Neural crest cell (in vitro differentiated cells): ENCODE results near the gene ENTREP1. TPM values are rescaled to one million over a fixed set of nuclear protein-coding genes. Genes with fewer than 3 reads are reported as not detected.
A peak's percentile ranks its signal among the peaks of the same experiment; 100 is the strongest.

ENCODE experiments used
- DNase-seq: peaks from one replicate; pipeline ENCODE4 v3.0.0; 2021; ENCODE audit warnings: low read depth, mixed read lengths, low spot score
- H3K27ac Mint-ChIP-seq: one replicate; pipeline ENCODE4 v1.8.0; 2021; ENCODE audit warnings: mild to moderate bottlenecking, mixed read lengths; ENCODE audit not compliant: unreplicated experiment
- H3K27me3 Mint-ChIP-seq: 2 replicates; pipeline ENCODE4 v1.8.0; 2021; ENCODE audit warnings: low read depth, mild to moderate bottlenecking, mixed read lengths
- H3K36me3 Mint-ChIP-seq: 2 replicates; pipeline ENCODE4 v1.8.0; 2021; ENCODE audit warnings: low read depth, mild to moderate bottlenecking, mixed read lengths
- H3K4me1 Mint-ChIP-seq: 2 replicates; pipeline ENCODE4 v1.8.0; 2021; ENCODE audit warnings: mixed read lengths
- H3K4me3 Mint-ChIP-seq: one replicate; pipeline ENCODE4 v1.8.0; 2021; ENCODE audit warnings: mild to moderate bottlenecking, mixed read lengths
- H3K9me3 Mint-ChIP-seq: 2 replicates; pipeline ENCODE4 v1.8.0; 2021; ENCODE audit warnings: mixed read lengths
- CTCF ChIP-seq: fragments of 200-600 bp; sonication (generic); conservative IDR thresholded peaks from 2 replicates; pipeline ENCODE4 v1.5.0; 2021; ENCODE audit warnings: antibody characterized with exemption, mild to moderate bottlenecking
- total RNA-seq: library from RNA; stranded (reverse); gene quantifications from 2 replicates; pipeline ENCODE4 v1.2.1, GENCODE V29; 2021

The ENTREP1 gene
- total RNA-seq, 1 donor from 2014 or later = 0.44 TPM

GRCh38 chr9:69386651-69387050, 61.6 kb downstream of the ENTREP1 start:
- H3K4me1 Mint-ChIP-seq = peaks cover 14% of the 10 kb centered on the region
- no peak for TF ChIP-seq CTCF
- no peak for DNase-seq
- H3K4me3 Mint-ChIP-seq = no peak overlapping the region
- no peaks in the 10 kb centered on the region for H3K36me3 Mint-ChIP-seq
- H3K27me3 Mint-ChIP-seq = no peaks in the 10 kb centered on the region
- no peak overlapping the region for H3K27ac Mint-ChIP-seq
- H3K9me3 Mint-ChIP-seq = no peaks in the 10 kb centered on the region

GRCh38 chr9:69388596-69388995, 63.6 kb downstream of the ENTREP1 start:
- H3K36me3 Mint-ChIP-seq = peaks cover 3% of the 10 kb centered on the region

GRCh38 chr9:69389437-69389995, 64.5 kb downstream of the ENTREP1 start:
- peaks cover 14% of the 10 kb centered on the region for H3K4me1 Mint-ChIP-seq
- H3K4me3 Mint-ChIP-seq = no peak overlapping the region
- H3K9me3 Mint-ChIP-seq = peaks cover 3% of the 10 kb centered on the region
- DNase-seq = no peak
- no peak for TF ChIP-seq CTCF
- no peaks in the 10 kb centered on the region for H3K27me3 Mint-ChIP-seq
- H3K36me3 Mint-ChIP-seq = peaks cover 3% of the 10 kb centered on the region
- no peak overlapping the region for H3K27ac Mint-ChIP-seq

More at GRCh38 chr9:69388596-69388995, 63.6 kb downstream of the ENTREP1 start:
- Mint-ChIP-seq H3K4me3 (no peak overlapping the region), H3K9me3 (peaks cover 3% of the 10 kb centered on the region), H3K27me3 (no peaks in the 10 kb centered on the region), H3K4me1 (peaks cover 14% of the 10 kb centered on the region), H3K27ac (no peak overlapping the region)
- no peak for TF ChIP-seq CTCF
- DNase-seq = no peak

- TF ChIP-seq CTCF = no peak
- DNase-seq = no peak
- no peaks in the 10 kb centered on the region for H3K27me3 Mint-ChIP-seq
- peaks cover 28% of the 10 kb centered on the region for H3K4me1 Mint-ChIP-seq
- H3K36me3 Mint-ChIP-seq = peaks cover 3% of the 10 kb centered on the region
- peaks cover 3% of the 10 kb centered on the region for H3K9me3 Mint-ChIP-seq
- H3K27ac Mint-ChIP-seq = peak overlapping the region; percentile 27
- no peak overlapping the region for H3K4me3 Mint-ChIP-seq
Measured at GRCh38 chr9:69391487-69391886, 66.5 kb downstream of the ENTREP1 start.

- H3K27me3 Mint-ChIP-seq = no peaks in the 10 kb centered on the region
- peaks cover 3% of the 10 kb centered on the region for H3K36me3 Mint-ChIP-seq
- peak overlapping the region; percentile 21 for H3K4me3 Mint-ChIP-seq
- H3K27ac Mint-ChIP-seq = peak overlapping the region; percentile 67
- DNase-seq = no peak
- TF ChIP-seq CTCF = no peak
- H3K9me3 Mint-ChIP-seq = peaks cover 3% of the 10 kb centered on the region
- peaks cover 32% of the 10 kb centered on the region for H3K4me1 Mint-ChIP-seq
Measured at GRCh38 chr9:69391946-69392345, 66.9 kb downstream of the ENTREP1 start.

GRCh38 chr9:69392826-69393225, 67.8 kb downstream of the ENTREP1 start:
- Mint-ChIP-seq H3K4me3 (no peak overlapping the region), H3K4me1 (peaks cover 40% of the 10 kb centered on the region), H3K36me3 (peaks cover 3% of the 10 kb centered on the region), H3K27me3 (no peaks in the 10 kb centered on the region), H3K27ac (no peak overlapping the region), H3K9me3 (peaks cover 3% of the 10 kb centered on the region)
- DNase-seq = no peak
- no peak for TF ChIP-seq CTCF
